ENCODE data around the gene HK2.
"Not testable (repeated sequence)": the region's sequence is repeated elsewhere in the genome, so short reads cannot be mapped to it uniquely, and the experiment has no call there.

HK2 gene

DNA sequence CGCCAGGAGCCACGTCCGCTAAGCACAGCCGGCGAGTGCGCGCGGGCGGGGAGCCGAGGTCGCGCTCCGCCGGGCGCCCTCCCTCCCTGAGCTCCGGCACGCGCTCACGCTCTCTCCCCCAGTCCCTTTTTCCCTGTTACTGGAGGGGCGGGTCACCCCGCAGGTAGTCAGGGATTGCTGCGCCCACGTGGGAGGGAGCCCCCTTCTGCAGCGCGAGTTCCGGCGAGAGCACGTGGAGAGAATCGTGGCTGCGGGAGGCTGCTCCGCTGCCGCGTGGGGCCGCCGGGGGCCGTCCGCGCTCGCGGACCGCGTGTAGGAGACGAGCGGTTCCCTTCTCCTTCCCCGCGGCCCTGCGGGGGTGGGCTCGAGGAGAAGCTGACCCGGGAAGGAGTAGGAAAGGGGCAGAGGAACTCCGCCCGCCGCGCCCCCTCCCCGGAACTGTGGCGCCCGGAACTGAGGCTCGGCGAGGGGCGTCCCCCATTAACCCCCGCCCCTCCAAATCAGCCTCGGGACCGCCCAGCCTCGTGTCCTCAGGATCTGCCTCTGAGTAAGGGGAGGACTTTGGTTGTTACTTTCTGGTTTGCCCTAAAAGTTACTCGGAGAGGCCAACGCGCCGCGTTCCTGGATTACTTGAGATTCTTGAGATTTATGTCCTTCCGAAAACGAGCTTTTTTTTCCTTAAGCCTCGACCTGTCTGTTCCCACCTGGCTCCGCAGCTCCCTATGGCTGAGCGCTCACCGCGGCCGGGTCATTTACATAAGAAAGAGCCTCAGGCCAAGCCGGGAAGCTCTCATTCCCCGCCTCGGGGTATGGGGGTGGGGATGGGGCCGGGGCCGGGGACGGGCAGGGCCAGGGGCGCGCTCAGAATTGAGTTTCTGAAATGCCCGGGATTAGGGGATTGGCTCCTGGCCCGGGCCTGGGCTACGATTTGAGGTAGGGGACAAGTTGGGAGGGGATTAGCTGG, 1.1 kb downstream of the HK2 start:
- peak; percentile 66 to 76 for DNase-seq (ENCODE audit: low read depth in 2 of 2)

GRCh38 chr2:74835831-74836674, 2.1 kb downstream of the HK2 start:
- no peak for DNase-seq (ENCODE audit: low read depth in 2 of 2)

DNA sequence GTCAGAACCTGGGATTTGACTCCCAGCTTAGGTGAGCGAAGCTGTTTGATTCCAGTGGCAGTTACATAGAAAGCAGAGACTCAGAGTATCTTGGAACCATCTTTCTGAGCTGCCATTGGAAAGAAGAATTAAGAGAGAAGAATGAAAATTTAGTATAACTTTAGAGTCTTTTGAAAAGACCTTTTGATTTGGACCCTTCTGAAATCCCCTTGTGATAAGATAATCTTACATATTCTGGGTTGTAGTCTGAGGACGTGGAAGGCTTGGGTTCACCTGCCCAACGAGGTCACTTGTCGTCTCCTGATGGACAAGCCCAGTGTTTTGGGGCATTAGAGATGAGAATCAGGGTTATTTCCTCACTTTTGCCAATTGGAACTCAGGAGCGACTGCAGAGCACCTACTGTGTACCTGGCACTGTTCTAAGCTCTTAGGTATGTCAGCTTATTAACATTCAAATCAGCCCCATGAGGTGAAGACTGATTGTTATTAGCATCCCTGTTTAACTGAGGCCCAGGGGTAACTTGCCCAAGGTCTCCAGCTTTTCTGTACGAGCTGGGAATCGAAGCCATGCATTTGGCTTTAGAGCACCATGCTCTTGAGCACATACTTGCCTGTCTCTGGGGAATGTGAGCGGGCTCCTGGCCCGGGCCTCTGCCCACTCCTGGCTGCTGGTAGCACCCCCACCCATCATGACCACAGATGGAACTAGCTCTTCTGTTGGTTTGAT, 2.9 kb downstream of the HK2 start:
- no peak for DNase-seq (ENCODE audit: low read depth in 2 of 2)

- DNase-seq (ENCODE audit: low read depth in 2 of 2): no peak
These were observed 7.7 kb downstream of the HK2 start for GRCh38 chr2:74841641-74842040.

- no peak for DNase-seq (ENCODE audit: low read depth in 2 of 2)
These were observed 9.5 kb downstream of the HK2 start for GRCh38 chr2:74843433-74843832.

GRCh38 chr2:74843899-74844298, 10.0 kb downstream of the HK2 start:
- no peak for DNase-seq (ENCODE audit: low read depth in 2 of 2)

- DNase-seq (ENCODE audit: low read depth in 2 of 2): no peak
These were observed 10.8 kb downstream of the HK2 start for GRCh38 chr2:74844752-74845151.

DNA sequence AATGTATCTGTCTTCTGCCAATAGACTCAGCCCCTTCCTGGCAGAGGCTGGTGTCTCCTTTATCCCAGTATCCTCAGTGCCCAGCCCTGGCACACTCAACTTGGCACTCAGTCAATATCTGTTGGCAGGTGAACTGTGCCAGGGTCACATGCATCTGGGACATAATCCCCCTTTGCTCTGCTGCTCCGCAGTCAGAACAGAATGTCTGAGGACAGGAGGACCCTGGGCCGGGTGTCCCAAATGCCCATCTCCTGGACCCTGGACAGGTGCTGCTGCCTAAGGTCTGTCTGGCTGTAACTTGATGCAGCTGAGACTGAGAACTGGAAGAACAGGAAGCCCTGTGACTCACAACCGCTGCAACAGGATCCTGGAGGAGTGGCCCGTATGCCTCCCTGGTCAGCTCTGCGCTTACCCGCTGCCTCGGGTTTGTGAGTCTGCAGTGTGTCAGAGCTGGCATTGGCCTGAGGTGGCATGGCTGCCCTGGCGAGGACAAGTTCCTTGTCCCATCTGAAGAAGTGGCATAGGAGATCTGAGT, 11.4 kb downstream of the HK2 start:
- peak in 1 of 2 donors; percentile 8 for DNase-seq (ENCODE audit: low read depth in 2 of 2)

- DNase-seq (ENCODE audit: low read depth in 2 of 2): no peak
These were observed 12.1 kb downstream of the HK2 start for GRCh38 chr2:74845991-74846390.

- DNase-seq (ENCODE audit: low read depth in 2 of 2): no peak
These were observed 12.6 kb downstream of the HK2 start for GRCh38 chr2:74846481-74846880.

DNA sequence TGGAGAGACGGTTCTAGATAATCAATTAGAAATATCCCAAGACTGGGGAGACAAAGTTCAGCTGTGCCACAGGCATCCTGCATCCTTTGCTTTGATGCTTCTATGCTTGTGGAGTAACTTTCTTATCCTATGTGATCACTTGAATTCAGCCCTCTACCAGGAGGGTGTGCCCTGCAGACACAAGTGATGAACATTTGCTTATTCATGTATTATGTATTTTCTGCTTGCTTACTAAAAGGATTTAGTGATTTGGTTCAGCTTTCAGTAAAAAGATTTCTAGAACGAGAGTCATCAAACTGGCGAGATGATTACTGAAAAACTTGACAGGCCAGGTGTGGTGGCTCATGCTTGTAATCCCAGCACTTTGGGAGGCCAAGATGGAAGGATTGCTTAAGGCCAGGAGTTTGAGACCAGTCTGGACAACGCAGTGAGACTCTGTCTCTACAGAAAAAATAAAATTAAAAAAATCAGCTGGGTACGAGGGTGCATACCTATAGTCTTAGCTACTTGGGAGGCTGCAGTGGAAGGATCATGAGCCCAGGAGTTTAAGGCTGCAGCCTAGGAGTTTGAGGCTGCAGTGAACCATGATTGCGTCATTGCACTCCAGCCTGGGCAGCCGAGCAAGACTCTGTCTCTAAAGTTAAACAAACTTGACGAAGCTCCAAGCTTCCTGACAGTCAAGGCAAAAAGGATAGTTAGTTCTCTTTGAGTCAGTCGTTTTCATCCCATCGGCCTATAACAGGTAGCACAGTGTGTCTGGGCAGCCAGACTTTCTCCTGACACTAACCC, 13.3 kb downstream of the HK2 start:
- no peak for DNase-seq (ENCODE audit: low read depth in 2 of 2)

- no peak for DNase-seq (ENCODE audit: low read depth in 2 of 2)
These were observed 15.4 kb downstream of the HK2 start for GRCh38 chr2:74849228-74849892.

GRCh38 chr2:74850496-74851190, 16.7 kb downstream of the HK2 start:
- DNase-seq (ENCODE audit: low read depth in 2 of 2): no peak

DNA sequence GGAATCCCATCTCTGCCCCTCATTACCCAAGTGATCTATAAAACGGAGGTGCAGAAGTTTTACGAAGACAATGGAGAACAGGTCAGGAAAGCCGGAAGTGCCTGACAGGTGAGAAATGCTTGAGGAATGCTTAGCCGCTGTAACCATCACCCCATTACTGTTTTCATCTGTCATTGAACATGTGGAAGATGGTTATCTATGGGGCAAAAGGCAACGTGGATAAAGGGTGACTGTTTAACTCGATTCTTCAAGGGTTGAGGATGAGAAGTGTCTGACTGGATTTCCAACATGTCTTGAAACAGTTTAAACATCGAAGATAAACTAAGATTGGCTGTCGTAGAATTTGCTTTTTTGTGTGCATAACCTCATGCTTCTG, 17.3 kb downstream of the HK2 start:
- DNase-seq (ENCODE audit: low read depth in 2 of 2): no peak

- not testable (repeated sequence) for DNase-seq (ENCODE audit: low read depth in 2 of 2)
These were observed 19.4 kb downstream of the HK2 start for GRCh38 chr2:74853360-74853759.

DNA sequence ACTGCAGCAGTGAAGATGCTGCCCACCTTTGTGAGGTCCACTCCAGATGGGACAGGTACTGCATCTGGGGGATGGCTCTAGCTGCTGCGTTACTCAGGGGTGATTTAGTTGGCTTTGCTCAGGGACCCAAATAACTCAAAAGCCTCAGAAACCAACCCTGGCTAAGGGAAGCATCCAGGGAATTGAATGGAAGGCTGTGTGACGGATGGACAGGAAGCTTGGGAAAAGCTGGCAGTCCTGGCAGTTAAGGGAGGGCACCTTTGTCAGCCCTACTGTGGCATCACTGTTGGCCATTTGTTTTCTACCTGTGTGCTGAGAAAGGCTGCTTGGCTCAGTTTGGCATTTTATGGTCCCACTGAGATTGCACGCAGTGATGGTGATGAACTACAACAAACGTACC, 20.5 kb downstream of the HK2 start:
- DNase-seq (ENCODE audit: low read depth in 2 of 2): no peak

- DNase-seq (ENCODE audit: low read depth in 2 of 2): not testable (repeated sequence)
These were observed 21.3 kb downstream of the HK2 start for GRCh38 chr2:74855114-74855707.

DNA sequence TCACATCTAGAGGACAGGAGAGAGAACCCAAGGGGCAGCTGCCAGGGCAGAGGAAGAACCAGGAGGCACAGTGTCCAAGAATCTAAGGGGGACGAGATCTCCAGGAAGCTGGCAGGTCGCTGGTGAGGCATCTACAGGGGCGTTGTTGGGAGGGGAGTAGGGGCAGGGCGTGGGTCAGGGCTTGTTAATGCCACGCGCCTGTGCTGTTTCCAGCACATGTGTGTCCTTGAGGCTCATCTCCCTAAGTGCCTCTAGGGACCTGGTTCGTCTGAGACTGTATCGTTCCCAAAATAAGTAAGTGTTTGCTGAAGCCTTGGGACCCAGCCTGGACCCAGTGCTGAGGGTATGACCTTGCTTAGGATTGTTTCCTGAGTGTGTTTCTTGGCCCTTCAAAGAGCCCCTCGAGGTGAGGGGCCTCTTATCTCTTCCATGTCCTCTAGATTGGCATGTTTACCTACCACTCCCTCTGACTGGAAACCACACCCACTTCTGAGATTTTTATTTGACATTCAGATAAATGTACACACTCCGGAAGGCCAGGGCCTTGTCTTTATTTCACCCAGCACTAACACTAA, 22.2 kb downstream of the HK2 start:
- DNase-seq (ENCODE audit: low read depth in 2 of 2): no peak

DNA sequence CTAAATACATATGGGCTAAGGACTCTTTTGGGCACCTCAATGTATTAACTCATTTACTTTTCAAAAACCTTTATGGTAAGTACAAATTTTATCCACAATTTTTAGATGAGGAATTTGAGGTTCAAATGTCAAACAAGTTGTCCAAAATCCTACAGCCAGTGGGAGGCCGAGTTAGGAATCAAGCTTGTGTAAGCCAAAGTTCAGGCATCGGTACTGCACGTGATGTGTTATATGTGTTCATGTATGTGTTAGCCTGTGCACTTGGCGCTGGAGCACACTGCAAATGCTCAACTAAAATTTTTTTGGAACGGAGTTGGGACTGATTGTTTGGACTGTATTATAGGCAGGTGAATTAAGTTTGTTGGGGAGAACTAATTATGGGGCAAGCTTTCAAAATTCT, 22.7 kb downstream of the HK2 start:
- DNase-seq (ENCODE audit: low read depth in 2 of 2): no peak

Measured in stimulated activated CD4-positive, alpha-beta T cell treated with anti-CD3 and anti-CD28 coated beads, Interleukin-4, amount 100 ng/mL, for 48 hours (primary cell).